Parathyroid adenoma (tissue), 2 donors: Measurements from ENCODE around the gene ROPN1L.

Experiments used
- H2AFZ ChIP-seq: fragments of 300-600 bp; sonication (generic); one replicate; pipeline ENCODE4 v1.7.0; 2017; ENCODE audit warnings: antibody characterized with exemption, mild to moderate bottlenecking
- H3K27ac ChIP-seq: fragments of 300-600 bp; sonication (generic); one replicate; pipeline ENCODE4 v1.7.0; 2017
- H3K27me3 ChIP-seq: fragments of 300-600 bp; sonication (generic); one replicate; pipeline ENCODE4 v1.7.0; 2017; ENCODE audit warnings: low read length; ENCODE audit not compliant: control insufficient read depth, insufficient read depth
- H3K36me3 ChIP-seq: fragments of 300-600 bp; sonication (generic); one replicate; pipeline ENCODE4 v1.7.0; 2017; ENCODE audit warnings: low read length; ENCODE audit not compliant: control insufficient read depth, insufficient read depth
- H3K4me1 ChIP-seq: fragments of 300-600 bp; sonication (generic); one replicate; pipeline ENCODE4 v1.7.0; 2017; ENCODE audit warnings: control low read depth
- H3K4me2 ChIP-seq: fragments of 300-600 bp; sonication (generic); one replicate; pipeline ENCODE4 v1.7.0; 2017; ENCODE audit warnings: low read length
- H3K4me3 ChIP-seq: fragments of 300-600 bp; sonication (generic); one replicate; pipeline ENCODE4 v1.7.0; 2017; ENCODE audit warnings: low read depth, low read length
- H3K79me2 ChIP-seq: fragments of 300-600 bp; sonication (generic); one replicate; pipeline ENCODE4 v1.7.0; 2017; ENCODE audit warnings: control low read depth
- H3K9ac ChIP-seq: fragments of 300-600 bp; sonication (generic); one replicate; pipeline ENCODE4 v1.7.0; 2017; ENCODE audit warnings: mild to moderate bottlenecking
- H3K9me3 ChIP-seq: fragments of 300-600 bp; sonication (generic); one replicate; pipeline ENCODE4 v1.7.0; 2017; ENCODE audit warnings: low read length; ENCODE audit not compliant: control insufficient read depth
- CTCF ChIP-seq: fragments of 300-600 bp; sonication (generic); IDR thresholded peaks from one replicate; pipeline ENCODE4 v1.7.0; 2017; ENCODE audit warnings: antibody characterized with exemption, mild to moderate bottlenecking
- donor health status: primary hyperparathyroidism.

Gene ROPN1L

DNA sequence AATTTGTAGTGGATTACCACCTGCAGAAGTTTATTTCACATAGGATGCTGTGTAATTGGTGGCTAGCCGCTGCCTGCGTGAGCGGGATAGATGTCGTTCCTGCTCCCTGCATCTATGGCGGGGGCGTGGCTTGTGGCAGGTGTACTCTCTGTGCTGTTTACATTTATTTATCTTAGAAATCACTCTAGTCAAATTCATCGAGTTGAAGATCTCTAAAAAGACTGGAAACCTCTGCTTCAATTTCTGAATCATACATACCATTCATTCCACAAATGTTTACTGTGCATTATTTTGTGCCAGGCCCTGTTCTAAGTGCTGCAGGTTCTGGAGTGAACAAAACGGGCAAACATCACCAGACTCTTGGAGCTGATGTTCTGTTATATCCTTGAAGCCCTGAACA, 11.9 kb downstream of the ROPN1L start:
- Histone ChIP-seq H3K27ac (no peak overlapping the region), H3K27me3 (no peaks in the 10 kb centered on the region), H3K4me2 (no peak overlapping the region), H2AFZ (no peak overlapping the region), H3K4me3 (no peak overlapping the region), H3K79me2 (no peaks in the 10 kb centered on the region), H3K9me3 (no peaks in the 10 kb centered on the region), H3K9ac (no peak overlapping the region), H3K36me3 (no peaks in the 10 kb centered on the region), H3K4me1 (no peaks in the 10 kb centered on the region)
- no peak for TF ChIP-seq CTCF

DNA sequence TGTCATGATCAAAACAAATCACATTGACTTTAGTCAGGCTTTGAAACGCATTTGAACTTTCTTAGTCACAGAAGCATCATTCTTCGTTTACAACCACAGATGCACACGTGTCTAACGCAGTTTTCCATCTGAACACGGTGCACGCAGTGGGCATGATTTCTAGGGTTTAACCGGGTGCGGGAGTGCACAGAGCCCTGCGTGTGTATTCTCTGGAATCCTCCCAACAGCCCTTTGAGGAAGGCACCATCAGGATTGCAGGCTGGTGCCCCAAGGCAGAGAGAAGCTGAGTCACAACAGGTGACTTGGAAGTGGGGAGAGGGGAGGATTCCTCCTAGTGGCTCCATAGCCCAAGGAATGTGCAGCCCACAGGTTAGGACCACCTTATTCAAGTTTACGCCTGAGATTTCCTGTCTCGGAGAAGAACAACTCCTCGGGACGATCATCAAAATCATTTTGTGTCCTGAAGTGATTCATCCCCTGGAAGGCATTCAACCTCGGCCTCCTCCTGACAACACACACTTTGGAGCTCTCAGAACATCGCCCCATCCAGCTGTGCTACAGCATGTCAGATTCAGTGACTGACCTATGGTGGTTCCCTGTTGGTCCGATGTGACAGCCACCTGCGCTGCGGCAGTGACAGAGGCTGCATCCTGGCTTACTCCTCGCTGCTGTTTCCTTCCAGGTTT, 13.1 kb downstream of the ROPN1L start:
- no peak overlapping the region for H3K27ac ChIP-seq
- no peak overlapping the region for H3K4me3 ChIP-seq
- H3K79me2 ChIP-seq: no peaks in the 10 kb centered on the region
- no peaks in the 10 kb centered on the region for H3K36me3 ChIP-seq
- H3K9me3 ChIP-seq: no peaks in the 10 kb centered on the region
- H2AFZ ChIP-seq: no peak overlapping the region
- no peak for TF ChIP-seq CTCF
- no peaks in the 10 kb centered on the region for H3K27me3 ChIP-seq
- H3K4me1 ChIP-seq: no peaks in the 10 kb centered on the region
- no peak overlapping the region for H3K9ac ChIP-seq
- no peak overlapping the region for H3K4me2 ChIP-seq

- Histone ChIP-seq H2AFZ (no peak overlapping the region), H3K9me3 (no peaks in the 10 kb centered on the region), H3K4me3 (no peak overlapping the region), H3K4me2 (no peak overlapping the region), H3K4me1 (no peaks in the 10 kb centered on the region), H3K79me2 (no peaks in the 10 kb centered on the region), H3K27me3 (no peaks in the 10 kb centered on the region), H3K27ac (no peak overlapping the region), H3K9ac (no peak overlapping the region), H3K36me3 (no peaks in the 10 kb centered on the region)
- TF ChIP-seq CTCF: no peak
Observed at GRCh38 chr5:10455277-10455670, 13.6 kb downstream of the ROPN1L start.

DNA sequence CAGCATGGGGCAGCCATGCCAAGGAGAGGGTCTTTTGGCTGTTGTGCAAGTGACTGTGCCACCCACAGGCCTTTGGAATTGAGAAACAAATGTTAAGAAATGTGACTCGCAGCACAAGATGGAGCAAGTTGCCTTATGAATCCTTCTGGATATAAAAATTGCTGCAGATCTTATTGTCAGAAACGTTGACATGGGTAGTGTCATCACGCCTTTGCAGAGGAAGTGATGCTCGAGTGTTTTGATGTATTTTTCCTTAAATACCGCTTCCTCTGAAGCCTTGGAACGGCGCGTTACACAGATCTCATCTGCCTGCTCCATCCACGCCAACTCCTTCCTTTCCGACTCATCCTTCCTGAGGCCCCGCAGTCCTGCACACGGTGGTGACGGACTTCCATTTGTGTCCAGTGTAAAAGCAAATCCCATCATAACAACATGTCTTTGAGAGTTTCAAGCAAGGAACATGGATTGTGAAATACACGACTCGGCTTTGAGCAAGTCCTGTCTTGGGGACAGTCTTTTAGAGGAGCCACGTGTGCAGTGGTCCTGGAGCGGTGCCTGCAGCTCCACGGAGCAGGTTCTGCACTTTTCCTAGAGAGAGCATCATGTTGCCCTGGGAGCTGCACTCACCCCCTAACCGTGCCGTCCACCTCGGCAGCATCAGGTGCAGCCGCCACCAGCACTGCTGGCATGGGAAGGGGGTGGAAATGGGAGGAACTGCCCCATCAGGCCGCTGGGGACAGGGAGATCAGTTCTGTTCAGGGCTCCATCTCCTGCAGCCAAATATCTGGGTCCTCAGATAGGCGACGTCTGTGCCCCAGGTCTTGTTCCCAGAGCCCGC, 15.1 kb downstream of the ROPN1L start:
- no peaks in the 10 kb centered on the region for H3K27me3 ChIP-seq
- H3K4me2 ChIP-seq: no peak overlapping the region
- no peak overlapping the region for H3K27ac ChIP-seq
- no peaks in the 10 kb centered on the region for H3K4me1 ChIP-seq
- H3K36me3 ChIP-seq: no peaks in the 10 kb centered on the region
- H3K79me2 ChIP-seq: no peaks in the 10 kb centered on the region
- no peak overlapping the region for H3K9ac ChIP-seq
- no peak overlapping the region for H3K4me3 ChIP-seq
- no peak for TF ChIP-seq CTCF
- no peak overlapping the region for H2AFZ ChIP-seq
- no peaks in the 10 kb centered on the region for H3K9me3 ChIP-seq
